HK-2 (cell line): ENCODE measurements around the gene ALOX15.
A peak's percentile ranks its signal among the peaks of the same experiment; 100 is the strongest.
"Not testable (repeated sequence)": the region's sequence is repeated elsewhere in the genome, so short reads cannot be mapped to it uniquely, and the experiment has no call there.

ENCODE experiments used
- DNase-seq: peaks from one replicate; pipeline ENCODE4 v3.0.0-alpha.2; 2018; ENCODE audit not compliant: unreplicated experiment

The ALOX15 gene

GRCh38 chr17:4655933-4656332, 14.5 kb upstream of the ALOX15 start:
- DNase-seq, result not testable (repeated sequence)

- no peak for DNase-seq
These were observed 11.5 kb upstream of the ALOX15 start for GRCh38 chr17:4652997-4653396.

- no peak for DNase-seq
These were observed 7.3 kb upstream of the ALOX15 start for GRCh38 chr17:4648741-4649140.

DNA sequence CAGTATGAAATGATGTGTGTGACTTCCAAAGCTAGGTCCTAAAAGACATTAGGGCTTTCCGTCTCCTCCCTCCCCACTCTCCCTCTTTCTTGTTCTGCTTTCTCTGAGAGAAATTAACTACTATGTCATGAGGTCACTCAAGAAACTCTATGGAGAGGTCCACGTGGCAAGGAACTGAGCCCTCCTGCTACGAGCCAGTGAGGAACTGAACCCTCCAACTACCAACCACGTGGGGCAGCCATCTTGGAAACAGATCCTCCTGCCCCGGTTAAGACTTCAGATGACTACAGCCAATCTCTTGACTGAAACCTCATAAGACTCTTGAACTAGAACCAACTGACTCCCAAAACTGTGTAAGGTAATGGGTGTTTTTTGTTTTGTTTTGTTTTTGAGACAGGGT, 4.2 kb upstream of the ALOX15 start:
- no peak for DNase-seq

DNA sequence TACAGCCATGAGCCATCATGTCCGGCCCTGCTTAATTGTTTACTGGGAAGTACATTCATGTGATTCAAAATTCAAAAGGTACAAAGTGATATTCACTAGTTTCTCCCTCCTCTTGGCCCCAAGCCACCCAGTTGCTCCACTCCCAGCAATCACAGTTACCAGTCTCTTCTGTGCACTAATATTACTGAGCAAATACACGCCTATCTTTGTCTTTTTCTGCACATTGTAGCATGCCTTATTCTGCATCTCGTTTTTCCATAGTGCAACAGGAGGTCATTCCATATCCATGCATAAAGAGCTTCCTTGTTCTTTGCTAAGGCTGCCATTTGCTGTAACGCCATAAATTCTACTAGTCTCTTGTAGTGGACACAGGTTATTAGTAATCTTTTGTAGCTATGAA, 2.2 kb upstream of the ALOX15 start:
- DNase-seq, result no peak

DNA sequence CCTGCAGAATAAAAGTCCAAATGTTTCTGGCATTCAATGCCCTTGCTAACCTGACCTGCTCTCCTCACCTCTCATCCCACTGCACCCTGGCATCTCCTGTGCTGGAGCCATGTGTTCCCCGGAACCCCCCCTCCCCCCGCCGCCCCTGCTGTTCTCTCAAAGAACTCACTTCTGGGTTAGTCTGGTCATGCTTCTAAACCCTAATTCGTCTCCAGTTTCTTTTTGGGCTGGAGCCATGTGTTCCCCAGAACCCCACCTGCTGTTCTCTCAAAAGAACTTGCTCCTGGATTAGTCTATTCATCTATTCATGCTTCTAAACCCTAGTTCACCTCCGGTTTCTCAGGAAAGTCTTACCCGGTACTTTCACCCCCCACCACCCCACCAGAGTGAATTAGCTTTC, 808 bp upstream of the ALOX15 start:
- no peak for DNase-seq

DNA sequence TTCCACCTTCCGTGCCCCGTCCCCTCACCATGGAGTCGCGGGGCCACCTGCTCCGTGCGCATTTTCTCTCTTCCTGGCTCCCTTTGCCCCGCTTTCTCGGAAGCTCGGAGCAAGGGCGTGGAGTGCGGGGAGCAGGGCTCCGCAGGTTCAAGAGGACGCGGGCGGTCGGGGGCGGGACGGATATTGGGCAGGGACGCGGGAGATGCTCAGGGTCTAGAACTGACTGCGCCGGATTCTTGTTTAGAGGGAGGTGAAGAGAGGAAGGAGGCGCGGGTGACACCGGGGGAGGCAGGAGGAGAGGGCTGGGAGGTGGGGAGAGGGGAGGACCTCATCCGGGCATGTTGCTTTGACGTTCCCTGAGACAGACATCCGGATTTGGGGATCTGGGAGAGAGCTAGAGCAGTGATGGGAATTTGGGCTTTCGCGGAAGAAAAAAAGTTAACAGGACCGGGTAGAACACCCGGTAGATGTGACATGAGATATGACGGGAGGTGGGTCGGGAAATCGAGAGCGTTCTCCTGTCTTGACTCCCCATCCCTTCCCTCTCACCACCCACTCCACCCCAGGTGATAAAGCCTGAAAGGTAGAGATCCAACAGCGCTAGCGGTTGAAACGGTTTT, 799 bp downstream of the ALOX15 start:
- not testable (repeated sequence) for DNase-seq

DNA sequence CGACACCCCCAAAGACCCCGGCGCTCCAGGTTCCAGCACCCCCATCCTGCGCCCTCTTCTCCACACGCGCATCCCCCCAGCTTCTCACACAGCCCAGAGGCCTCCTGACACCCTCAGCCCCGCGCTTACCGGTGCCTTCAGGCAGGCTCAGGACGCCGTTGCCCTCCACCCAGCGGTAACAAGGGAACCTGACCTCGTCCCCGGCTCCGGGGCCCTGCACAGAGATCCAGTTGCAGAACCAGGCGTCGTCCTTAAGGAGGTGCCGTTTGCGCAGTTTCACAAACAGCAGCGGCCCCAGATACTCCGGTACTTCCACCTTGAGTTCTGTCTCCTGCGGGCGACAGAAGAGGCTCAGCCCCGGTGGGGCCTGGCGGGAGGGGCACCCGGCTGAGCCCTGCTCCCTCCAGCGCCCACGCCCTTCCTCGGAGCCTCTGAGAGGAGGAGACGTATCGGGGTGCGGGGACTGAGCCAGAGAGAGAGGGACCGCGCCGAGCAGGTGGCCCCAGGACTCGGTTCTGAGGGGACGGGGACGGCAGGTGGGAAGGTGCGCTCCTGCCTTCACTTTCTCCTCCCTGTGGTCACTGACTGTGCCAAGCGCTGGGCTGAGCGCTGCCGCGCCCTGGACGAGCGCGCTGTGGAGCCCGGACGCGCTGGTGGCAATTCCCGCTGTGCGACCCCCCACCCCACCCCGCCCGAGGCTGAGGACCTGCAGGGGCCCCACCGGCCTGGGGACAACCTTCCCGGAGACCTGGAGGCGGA, 2.0 kb downstream of the ALOX15 start:
- peak; percentile 21 for DNase-seq

DNA sequence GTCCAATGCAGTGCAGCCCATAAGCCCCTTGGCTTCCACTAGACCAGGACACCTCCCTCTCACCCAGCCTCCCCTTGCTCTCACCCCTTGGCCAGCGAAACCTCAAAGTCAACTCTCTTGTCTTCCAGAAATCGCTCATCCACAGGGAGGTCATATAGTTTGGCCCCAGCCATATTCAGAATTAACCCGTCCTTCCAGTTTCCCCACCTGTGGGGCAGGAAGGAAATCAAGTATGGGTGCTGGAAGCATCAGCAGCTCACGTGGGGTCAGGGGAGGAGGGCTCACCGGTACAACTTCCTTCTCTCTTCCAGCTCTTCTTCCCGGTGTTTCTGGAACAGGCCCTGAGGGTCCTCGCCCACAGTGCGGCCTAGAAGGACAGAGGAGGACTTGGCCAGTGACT, 2.7 kb downstream of the ALOX15 start:
- not testable (repeated sequence) for DNase-seq

GRCh38 chr17:4636474-4637100, 4.9 kb downstream of the ALOX15 start:
- DNase-seq, result no peak

DNA sequence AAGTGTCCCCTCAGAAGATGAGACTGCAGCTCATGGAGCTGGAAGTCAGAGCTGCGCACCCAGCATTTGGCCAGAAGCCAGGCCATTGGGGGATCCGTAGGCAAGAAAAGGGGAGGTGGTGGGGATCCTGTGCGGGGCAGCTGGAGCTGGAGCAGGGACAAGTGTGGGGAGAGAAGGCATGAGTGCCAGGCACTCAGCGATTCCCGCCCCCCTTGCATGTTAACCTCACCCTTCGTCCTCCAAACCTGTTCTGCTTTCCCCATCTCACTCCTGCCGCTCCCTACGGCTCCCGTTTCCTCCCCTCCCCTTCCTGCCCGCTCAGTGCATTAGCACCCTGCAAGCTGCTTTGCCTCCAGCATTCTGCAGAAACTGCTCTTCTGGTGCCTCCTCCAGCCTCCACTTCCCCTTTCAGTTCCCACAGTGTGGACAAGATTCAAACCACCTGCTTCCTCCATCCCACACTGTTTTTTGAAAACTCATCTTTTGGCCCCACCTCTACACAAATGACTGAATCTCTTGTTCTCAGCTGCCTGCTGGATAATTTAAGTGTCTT, 5.6 kb downstream of the ALOX15 start:
- no peak for DNase-seq

DNA sequence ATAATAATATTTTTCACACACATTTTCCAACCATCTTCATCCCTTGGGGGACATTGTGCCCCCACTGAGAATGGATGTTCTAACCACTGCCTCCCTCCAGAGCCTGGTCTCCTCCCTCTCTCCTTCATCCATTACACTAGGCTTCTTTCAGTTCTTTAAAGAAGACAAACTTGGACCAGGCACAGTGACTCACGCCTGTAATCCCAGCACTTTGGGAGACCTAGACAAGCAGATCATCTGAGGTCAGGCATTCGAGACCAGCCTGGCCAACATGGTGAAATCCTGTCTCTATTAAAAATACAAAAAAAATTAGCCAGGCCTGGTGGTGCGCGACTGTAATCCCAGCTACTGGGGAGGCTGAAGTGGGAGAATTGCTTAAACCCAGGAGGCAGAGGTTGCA, 6.5 kb downstream of the ALOX15 start:
- no peak for DNase-seq

GRCh38 chr17:4633643-4634042, 7.8 kb downstream of the ALOX15 start:
- DNase-seq, result no peak

DNA sequence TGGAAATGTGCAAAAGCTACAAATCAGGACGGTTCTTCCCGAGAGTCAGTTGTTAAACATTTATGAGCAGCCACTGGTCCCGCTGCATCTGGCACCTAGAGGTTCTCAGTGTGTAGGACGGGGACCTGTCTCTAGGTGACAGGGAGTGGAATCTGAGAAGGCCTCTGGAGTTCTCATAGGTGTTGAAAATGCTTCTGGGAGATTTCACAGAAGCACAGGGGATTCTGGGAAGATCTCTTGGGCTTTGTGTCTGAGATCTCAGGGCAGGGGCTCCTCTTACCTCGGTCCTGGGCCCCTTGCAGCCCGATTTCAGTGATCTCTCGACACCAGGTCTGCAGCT, 8.9 kb downstream of the ALOX15 start:
- no peak for DNase-seq

DNA sequence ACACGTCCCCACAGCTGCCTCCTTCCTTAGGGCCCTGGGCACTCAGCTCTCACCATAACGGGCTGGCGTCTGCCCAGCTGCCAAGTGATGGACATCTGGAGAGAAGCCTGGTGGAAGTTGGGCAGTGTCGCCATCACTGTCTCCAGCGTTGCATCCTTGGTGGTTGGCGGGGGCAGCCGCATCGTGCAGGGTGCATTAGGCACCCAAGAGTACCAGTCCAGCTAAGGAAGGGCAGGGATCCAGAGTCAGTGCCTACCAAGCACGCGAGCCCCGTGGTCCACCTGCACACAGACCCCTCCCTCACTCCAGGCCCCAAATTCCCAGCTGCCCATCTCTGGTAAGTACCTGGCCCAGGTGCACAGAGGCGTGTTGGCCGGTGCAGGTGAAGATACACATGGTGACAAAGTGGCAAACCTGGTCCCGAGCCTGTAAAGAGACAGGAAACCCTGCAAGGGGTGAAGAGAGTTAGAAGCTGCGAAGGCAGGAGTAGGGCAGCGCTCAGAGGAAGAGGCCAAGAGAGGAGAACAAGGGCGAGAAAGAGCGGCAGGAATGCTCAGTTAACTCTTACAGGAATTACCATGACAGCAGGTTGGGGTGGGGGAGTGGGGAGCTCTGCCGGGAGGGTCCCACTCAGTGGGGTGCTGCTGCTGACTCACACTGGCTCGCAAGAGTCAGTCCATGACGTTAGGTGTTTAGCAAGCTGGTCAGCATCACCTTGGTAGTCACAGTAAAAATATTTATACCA, 9.5 kb downstream of the ALOX15 start:
- DNase-seq, result no peak

GRCh38 chr17:4631431-4631830, 10.0 kb downstream of the ALOX15 start:
- DNase-seq, result no peak

- DNase-seq, result no peak
These were observed 14.7 kb downstream of the ALOX15 start for GRCh38 chr17:4626734-4627256.

GRCh38 chr17:4625181-4625617, 16.3 kb downstream of the ALOX15 start:
- DNase-seq, result no peak

DNA sequence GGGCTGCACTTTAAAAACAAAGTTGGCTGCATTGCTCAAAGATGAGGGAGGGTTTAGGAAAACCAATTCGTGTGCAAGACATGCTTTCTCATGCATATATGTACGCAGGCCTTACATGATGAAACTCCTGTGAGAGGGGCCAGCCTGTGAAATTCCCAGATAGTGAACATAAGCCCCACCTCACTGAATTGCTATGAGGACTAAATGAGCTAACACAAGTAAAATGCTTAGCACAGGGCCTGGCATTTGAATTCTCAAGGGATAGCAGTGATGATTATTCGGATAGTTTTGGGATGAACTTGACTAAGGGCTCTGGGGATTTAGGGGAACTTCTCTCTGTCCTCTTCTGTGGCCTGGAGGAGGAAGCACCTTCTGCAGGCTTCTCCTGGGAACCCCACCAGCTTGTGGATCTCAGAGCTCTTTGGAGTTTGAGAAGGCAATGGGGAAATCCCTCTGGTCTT, 17.0 kb downstream of the ALOX15 start:
- DNase-seq, result not testable (repeated sequence)

GRCh38 chr17:4623249-4623648, 18.2 kb downstream of the ALOX15 start:
- no peak for DNase-seq

DNA sequence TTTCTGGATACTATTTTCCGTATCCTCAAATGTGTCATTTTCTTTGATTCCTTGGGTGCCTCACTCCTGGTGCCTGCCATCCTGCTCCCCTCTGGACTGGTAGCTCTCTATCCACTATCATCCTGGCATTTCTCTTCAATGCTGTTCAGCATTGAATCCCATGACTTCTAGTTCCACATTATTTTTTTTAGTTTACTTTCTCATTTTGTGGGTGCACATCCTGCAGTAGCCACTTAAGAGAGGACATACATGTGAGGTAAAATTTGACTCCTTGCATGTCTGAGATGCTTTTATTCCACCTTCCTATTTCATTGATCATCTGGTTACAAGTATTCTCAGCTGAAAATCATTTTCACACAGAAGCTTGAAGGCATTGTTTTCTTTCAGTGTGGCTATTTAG, 19.1 kb downstream of the ALOX15 start:
- DNase-seq, result no peak
